ENCODE measurements around the gene SLCO1B1. TPM values are rescaled to one million over a fixed set of nuclear protein-coding genes. Genes with fewer than 3 reads are reported as not detected.
"Not testable (repeated sequence)": the region's sequence is repeated elsewhere in the genome, so short reads cannot be mapped to it uniquely, and the experiment has no call there.

Gene SLCO1B1
- polyA plus RNA-seq, 2 donors: not detected

DNA sequence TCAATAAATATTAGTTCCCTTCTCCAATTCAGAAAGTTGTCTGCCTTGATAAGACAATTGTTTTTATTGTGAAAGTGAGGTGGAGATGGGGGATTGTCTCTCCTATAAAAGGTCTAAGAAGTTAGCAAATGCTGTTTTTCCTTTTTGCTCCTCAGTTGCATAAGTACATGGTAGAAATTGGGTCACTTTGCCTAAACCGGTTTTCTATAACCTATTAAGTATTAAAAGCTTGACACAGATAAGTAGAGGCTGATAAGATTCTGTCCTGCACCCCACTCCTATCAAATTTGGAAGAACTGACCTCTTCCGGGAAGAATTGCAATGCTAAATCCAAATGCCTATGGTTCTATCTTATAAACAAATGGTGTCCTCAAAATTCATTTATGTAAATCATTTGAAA lies 7.0 kb downstream of the SLCO1B1 start:
- no peaks in the 10 kb centered on the region for H3K27me3 ChIP-seq (ENCODE audit: control insufficient read depth in 1 of 2, insufficient read depth in 2 of 2, low read length in 2 of 2)
- H3K4me1 ChIP-seq (ENCODE audit: control insufficient read depth in 2 of 2, insufficient read depth in 2 of 2, low read length in 1 of 2): no peaks in the 10 kb centered on the region
- WGBS, 2 donors: 77 to 82% methylated on average over 2 of the region's 2 CpGs
- H3K9me3 ChIP-seq (ENCODE audit: control insufficient read depth in 2 of 2, insufficient read depth in 1 of 2, low read depth in 1 of 2, low read length in 1 of 2): no peaks in the 10 kb centered on the region
- H3K27ac ChIP-seq (ENCODE audit: low read depth in 2 of 2, low read length in 1 of 2): no peak overlapping the region
- H3K4me3 ChIP-seq (ENCODE audit: low read depth in 1 of 2, low read length in 2 of 2): no peak overlapping the region
- no peaks in the 10 kb centered on the region for H3K36me3 ChIP-seq (ENCODE audit: control insufficient read depth in 2 of 2, insufficient read depth in 2 of 2, low read length in 1 of 2)

DNA sequence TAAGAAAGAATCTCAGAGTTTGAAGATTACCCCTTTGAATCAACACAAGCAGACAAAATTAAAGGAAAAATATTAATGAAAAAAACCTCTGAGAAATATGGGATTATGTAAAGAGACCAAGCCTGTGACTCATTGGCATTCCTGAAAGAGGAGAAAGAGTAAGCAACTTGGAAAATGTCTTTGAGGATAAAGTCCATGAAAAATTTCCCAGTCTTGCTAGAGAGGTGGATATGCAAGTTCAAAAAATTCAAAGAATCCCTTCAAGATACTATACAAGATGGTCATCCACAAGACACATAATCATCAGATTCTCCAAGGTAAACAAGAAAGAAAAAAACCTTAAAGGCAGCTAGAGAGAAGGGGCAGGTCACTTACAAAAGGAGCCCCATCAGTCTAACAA lies 13.3 kb downstream of the SLCO1B1 start:
- Histone ChIP-seq H3K27me3 (ENCODE audit: control insufficient read depth in 1 of 2, insufficient read depth in 2 of 2, low read length in 2 of 2) (no peaks in the 10 kb centered on the region), H3K27ac (ENCODE audit: low read depth in 2 of 2, low read length in 1 of 2) (no peak overlapping the region), H3K36me3 (ENCODE audit: control insufficient read depth in 2 of 2, insufficient read depth in 2 of 2, low read length in 1 of 2) (no peaks in the 10 kb centered on the region), H3K4me3 (ENCODE audit: low read depth in 1 of 2, low read length in 2 of 2) (no peak overlapping the region), H3K4me1 (ENCODE audit: control insufficient read depth in 2 of 2, insufficient read depth in 2 of 2, low read length in 1 of 2) (no peaks in the 10 kb centered on the region), H3K9me3 (ENCODE audit: control insufficient read depth in 2 of 2, insufficient read depth in 1 of 2, low read depth in 1 of 2, low read length in 1 of 2) (no peaks in the 10 kb centered on the region)

DNA sequence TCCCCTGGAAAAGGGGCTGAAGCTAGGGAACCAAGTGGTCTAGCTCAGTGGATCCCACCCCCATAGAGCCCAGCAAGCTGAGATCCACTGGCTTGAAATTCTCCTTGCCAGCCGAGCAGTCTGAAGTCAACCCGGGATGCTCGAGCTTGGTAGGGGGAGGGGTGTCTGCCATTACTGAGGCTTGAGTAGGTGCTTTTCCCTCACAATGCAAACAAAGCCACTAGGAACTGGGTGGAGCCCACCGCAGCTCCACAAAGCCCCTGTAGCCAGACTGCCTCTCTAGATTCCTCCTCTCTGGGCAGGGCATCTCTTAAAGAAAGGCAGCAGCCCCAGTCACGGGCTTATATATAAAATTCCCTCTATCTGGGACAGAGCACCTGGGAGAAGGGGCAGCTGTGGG lies 18.9 kb downstream of the SLCO1B1 start:
- H3K36me3 ChIP-seq (ENCODE audit: control insufficient read depth in 2 of 2, insufficient read depth in 2 of 2, low read length in 1 of 2); H3K9me3 ChIP-seq (ENCODE audit: control insufficient read depth in 2 of 2, insufficient read depth in 1 of 2, low read depth in 1 of 2, low read length in 1 of 2): not testable (repeated sequence)
- WGBS, 2 donors: 47 to 49% methylated on average over 5 of the region's 5 CpGs

DNA sequence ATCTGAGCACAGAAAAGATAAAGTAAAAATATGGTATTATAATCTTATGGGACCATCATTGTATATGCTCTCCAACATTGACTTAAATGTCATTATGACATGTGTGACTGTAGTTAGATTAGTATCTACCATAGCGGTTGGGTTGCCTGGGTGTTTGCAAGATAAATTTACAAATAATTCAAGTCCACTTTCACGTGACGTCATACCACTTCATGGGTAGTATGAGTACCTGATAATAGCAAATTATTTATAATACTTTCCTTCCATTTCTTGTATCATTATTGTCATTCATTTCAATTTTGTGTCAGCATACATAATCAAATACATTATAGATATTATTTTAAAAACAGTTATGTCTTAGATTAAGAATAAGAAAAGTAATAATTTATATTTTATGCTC lies 20.2 kb downstream of the SLCO1B1 start:
- Histone ChIP-seq H3K27ac (ENCODE audit: low read depth in 2 of 2, low read length in 1 of 2) (no peak overlapping the region), H3K4me3 (ENCODE audit: low read depth in 1 of 2, low read length in 2 of 2) (no peak overlapping the region), H3K9me3 (ENCODE audit: control insufficient read depth in 2 of 2, insufficient read depth in 1 of 2, low read depth in 1 of 2, low read length in 1 of 2) (no peaks in the 10 kb centered on the region), H3K36me3 (ENCODE audit: control insufficient read depth in 2 of 2, insufficient read depth in 2 of 2, low read length in 1 of 2) (no peaks in the 10 kb centered on the region), H3K4me1 (ENCODE audit: control insufficient read depth in 2 of 2, insufficient read depth in 2 of 2, low read length in 1 of 2) (no peaks in the 10 kb centered on the region), H3K27me3 (ENCODE audit: control insufficient read depth in 1 of 2, insufficient read depth in 2 of 2, low read length in 2 of 2) (no peaks in the 10 kb centered on the region)
- WGBS, 2 donors: 90 to 94% methylated on average over 3 of the region's 3 CpGs

More for the DNA sequence above, 18.9 kb downstream of the SLCO1B1 start:
- H3K27ac ChIP-seq (ENCODE audit: low read depth in 2 of 2, low read length in 1 of 2); H3K4me1 ChIP-seq (ENCODE audit: control insufficient read depth in 2 of 2, insufficient read depth in 2 of 2, low read length in 1 of 2); H3K27me3 ChIP-seq (ENCODE audit: control insufficient read depth in 1 of 2, insufficient read depth in 2 of 2, low read length in 2 of 2); H3K4me3 ChIP-seq (ENCODE audit: low read depth in 1 of 2, low read length in 2 of 2): not testable (repeated sequence)

DNA sequence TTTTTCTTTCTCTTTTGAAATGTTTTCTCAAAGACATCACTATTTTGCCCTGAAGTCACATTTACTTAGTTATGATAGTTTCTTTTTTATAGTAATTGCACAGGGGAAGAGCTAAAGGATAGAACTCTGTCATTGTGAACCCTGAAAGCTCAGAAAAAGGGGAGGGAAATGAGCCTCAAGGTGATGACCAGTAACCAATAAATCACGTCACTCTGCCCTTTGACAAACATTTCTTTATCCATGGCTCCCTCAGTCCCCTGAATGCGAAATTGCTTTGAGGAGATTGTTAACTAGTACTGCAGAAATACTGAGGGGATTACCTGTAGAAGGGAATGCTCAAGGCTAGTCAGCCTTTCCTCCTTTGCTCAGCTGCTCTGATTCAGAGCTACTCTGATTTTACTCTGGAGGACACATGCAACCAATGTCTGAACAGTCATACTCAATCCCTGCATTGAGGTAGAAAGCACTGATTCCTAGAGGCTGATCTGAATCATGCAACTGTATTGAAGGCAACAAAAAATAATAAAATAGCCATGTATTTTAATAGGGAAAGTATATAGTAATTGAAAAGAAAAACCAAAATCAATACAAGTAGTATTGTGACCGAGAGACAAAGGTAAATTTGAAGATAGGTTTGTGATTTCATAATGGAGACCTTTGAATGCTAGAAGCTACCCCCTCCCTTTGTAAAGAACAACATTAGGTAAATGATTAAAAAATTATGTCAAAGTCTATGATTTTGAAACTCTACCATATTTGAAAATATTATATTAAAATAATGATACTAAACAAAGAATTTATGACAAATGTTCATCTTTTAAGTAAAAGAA lies 24.7 kb downstream of the SLCO1B1 start:
- Histone ChIP-seq H3K27me3 (ENCODE audit: control insufficient read depth in 1 of 2, insufficient read depth in 2 of 2, low read length in 2 of 2) (no peaks in the 10 kb centered on the region), H3K27ac (ENCODE audit: low read depth in 2 of 2, low read length in 1 of 2) (no peak overlapping the region), H3K36me3 (ENCODE audit: control insufficient read depth in 2 of 2, insufficient read depth in 2 of 2, low read length in 1 of 2) (no peaks in the 10 kb centered on the region), H3K9me3 (ENCODE audit: control insufficient read depth in 2 of 2, insufficient read depth in 1 of 2, low read depth in 1 of 2, low read length in 1 of 2) (no peaks in the 10 kb centered on the region), H3K4me3 (ENCODE audit: low read depth in 1 of 2, low read length in 2 of 2) (no peak overlapping the region), H3K4me1 (ENCODE audit: control insufficient read depth in 2 of 2, insufficient read depth in 2 of 2, low read length in 1 of 2) (no peaks in the 10 kb centered on the region)
- WGBS, 2 donors: 63 to 65% methylated on average over 3 of the region's 3 CpGs

DNA sequence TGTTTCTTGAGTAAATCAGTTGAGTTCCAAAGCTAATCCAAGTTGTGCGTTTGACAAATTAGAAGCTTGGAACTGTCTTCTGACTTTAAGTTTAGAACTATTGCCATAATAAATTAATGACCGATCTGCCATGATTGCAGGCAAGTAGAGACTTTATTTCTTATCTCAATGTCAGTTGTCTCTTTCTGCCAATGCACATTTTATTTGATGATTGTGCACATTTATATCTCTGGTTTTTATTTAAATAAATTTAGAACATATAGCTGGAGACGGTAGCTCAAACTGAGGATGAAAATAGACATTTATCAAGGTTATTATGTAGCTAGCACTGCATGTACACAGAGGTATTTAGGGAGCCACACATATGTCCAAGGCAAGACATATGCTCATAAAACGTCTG lies 34.1 kb downstream of the SLCO1B1 start:
- no peak overlapping the region for H3K4me3 ChIP-seq (ENCODE audit: low read depth in 1 of 2, low read length in 2 of 2)
- H3K27me3 ChIP-seq (ENCODE audit: control insufficient read depth in 1 of 2, insufficient read depth in 2 of 2, low read length in 2 of 2): no peaks in the 10 kb centered on the region
- H3K36me3 ChIP-seq (ENCODE audit: control insufficient read depth in 2 of 2, insufficient read depth in 2 of 2, low read length in 1 of 2): no peaks in the 10 kb centered on the region
- no peak overlapping the region for H3K27ac ChIP-seq (ENCODE audit: low read depth in 2 of 2, low read length in 1 of 2)
- no peaks in the 10 kb centered on the region for H3K9me3 ChIP-seq (ENCODE audit: control insufficient read depth in 2 of 2, insufficient read depth in 1 of 2, low read depth in 1 of 2, low read length in 1 of 2)
- WGBS, 2 donors: 68 to 70% methylated on average over 4 of the region's 4 CpGs
- no peaks in the 10 kb centered on the region for H3K4me1 ChIP-seq (ENCODE audit: control insufficient read depth in 2 of 2, insufficient read depth in 2 of 2, low read length in 1 of 2)

GRCh38 chr12:21169878-21170472 lies 39.0 kb downstream of the SLCO1B1 start:
- no peaks in the 10 kb centered on the region for H3K4me1 ChIP-seq (ENCODE audit: control insufficient read depth in 2 of 2, insufficient read depth in 2 of 2, low read length in 1 of 2)
- WGBS, 2 donors: 33 to 38% methylated on average over 3 of the region's 3 CpGs
- H3K36me3 ChIP-seq (ENCODE audit: control insufficient read depth in 2 of 2, insufficient read depth in 2 of 2, low read length in 1 of 2): no peaks in the 10 kb centered on the region
- no peak overlapping the region for H3K27ac ChIP-seq (ENCODE audit: low read depth in 2 of 2, low read length in 1 of 2)
- no peaks in the 10 kb centered on the region for H3K9me3 ChIP-seq (ENCODE audit: control insufficient read depth in 2 of 2, insufficient read depth in 1 of 2, low read depth in 1 of 2, low read length in 1 of 2)
- no peaks in the 10 kb centered on the region for H3K27me3 ChIP-seq (ENCODE audit: control insufficient read depth in 1 of 2, insufficient read depth in 2 of 2, low read length in 2 of 2)
- H3K4me3 ChIP-seq (ENCODE audit: low read depth in 1 of 2, low read length in 2 of 2): no peak overlapping the region

- H3K36me3 ChIP-seq (ENCODE audit: control insufficient read depth in 2 of 2, insufficient read depth in 2 of 2, low read length in 1 of 2): no peaks in the 10 kb centered on the region
- no peaks in the 10 kb centered on the region for H3K4me1 ChIP-seq (ENCODE audit: control insufficient read depth in 2 of 2, insufficient read depth in 2 of 2, low read length in 1 of 2)
- 91% methylated on average over 1 of the region's 1 CpG for WGBS, 2 donors
- no peaks in the 10 kb centered on the region for H3K27me3 ChIP-seq (ENCODE audit: control insufficient read depth in 1 of 2, insufficient read depth in 2 of 2, low read length in 2 of 2)
- H3K27ac ChIP-seq (ENCODE audit: low read depth in 2 of 2, low read length in 1 of 2): no peak overlapping the region
- no peaks in the 10 kb centered on the region for H3K9me3 ChIP-seq (ENCODE audit: control insufficient read depth in 2 of 2, insufficient read depth in 1 of 2, low read depth in 1 of 2, low read length in 1 of 2)
- no peak overlapping the region for H3K4me3 ChIP-seq (ENCODE audit: low read depth in 1 of 2, low read length in 2 of 2)
These were observed 41.1 kb downstream of the SLCO1B1 start for GRCh38 chr12:21172079-21172478.

DNA sequence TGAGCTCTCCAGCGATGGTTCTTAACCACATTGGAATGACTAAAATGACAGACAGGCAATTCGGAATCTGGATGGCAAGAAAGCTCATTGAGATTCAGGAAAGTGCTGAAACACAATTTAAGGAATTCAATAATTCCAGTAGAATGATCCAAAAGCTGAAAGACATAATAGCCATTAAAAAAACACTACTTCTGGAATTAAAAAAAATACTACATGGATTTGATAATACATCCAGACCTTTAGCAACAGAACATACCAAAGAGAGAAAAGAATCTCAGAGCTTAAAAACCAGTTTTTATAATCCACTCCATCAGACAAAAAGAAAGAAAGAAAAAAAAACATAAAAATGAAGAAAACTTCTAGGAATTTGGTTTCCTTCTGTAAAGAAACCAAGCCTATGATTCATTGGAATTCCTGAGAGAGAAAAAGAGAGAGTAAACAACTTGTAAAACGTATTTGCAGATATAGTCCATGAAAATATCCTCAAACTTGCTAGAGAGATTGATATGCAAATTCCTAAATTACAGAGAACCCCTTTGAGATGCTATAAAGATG lies 52.8 kb downstream of the SLCO1B1 start:
- Histone ChIP-seq H3K4me3 (ENCODE audit: low read depth in 1 of 2, low read length in 2 of 2) (no peak overlapping the region), H3K27me3 (ENCODE audit: control insufficient read depth in 1 of 2, insufficient read depth in 2 of 2, low read length in 2 of 2) (no peaks in the 10 kb centered on the region), H3K4me1 (ENCODE audit: control insufficient read depth in 2 of 2, insufficient read depth in 2 of 2, low read length in 1 of 2) (no peaks in the 10 kb centered on the region), H3K27ac (ENCODE audit: low read depth in 2 of 2, low read length in 1 of 2) (no peak overlapping the region), H3K9me3 (ENCODE audit: control insufficient read depth in 2 of 2, insufficient read depth in 1 of 2, low read depth in 1 of 2, low read length in 1 of 2) (peaks cover 0 to 3% of the 10 kb centered on the region in 2 donors), H3K36me3 (ENCODE audit: control insufficient read depth in 2 of 2, insufficient read depth in 2 of 2, low read length in 1 of 2) (no peaks in the 10 kb centered on the region)
- 54 to 57% methylated on average over 3 of the region's 3 CpGs for WGBS, 2 donors

GRCh38 chr12:21190016-21190415 lies 59.0 kb downstream of the SLCO1B1 start:
- H3K4me1 ChIP-seq (ENCODE audit: control insufficient read depth in 2 of 2, insufficient read depth in 2 of 2, low read length in 1 of 2): no peaks in the 10 kb centered on the region
- WGBS, 2 donors: 58 to 78% methylated on average over 3 of the region's 3 CpGs
- H3K4me3 ChIP-seq (ENCODE audit: low read depth in 1 of 2, low read length in 2 of 2): no peak overlapping the region
- no peaks in the 10 kb centered on the region for H3K36me3 ChIP-seq (ENCODE audit: control insufficient read depth in 2 of 2, insufficient read depth in 2 of 2, low read length in 1 of 2)
- no peaks in the 10 kb centered on the region for H3K27me3 ChIP-seq (ENCODE audit: control insufficient read depth in 1 of 2, insufficient read depth in 2 of 2, low read length in 2 of 2)
- H3K9me3 ChIP-seq (ENCODE audit: control insufficient read depth in 2 of 2, insufficient read depth in 1 of 2, low read depth in 1 of 2, low read length in 1 of 2): no peaks in the 10 kb centered on the region
- H3K27ac ChIP-seq (ENCODE audit: low read depth in 2 of 2, low read length in 1 of 2): no peak overlapping the region
